Activated T-cell treated with anti-CD3 and anti-CD28 coated beads, Interleukin-2, amount 50 U/mL, for 4 hours (primary cell): ENCODE results near the gene ARHGAP42. TPM values are rescaled to one million over a fixed set of nuclear protein-coding genes. Genes with fewer than 3 reads are reported as not detected.

ENCODE experiments used
- ATAC-seq, 2 donors: fragments of 200-7000 bp; cut with Tn5 transposase; one replicate each; pipeline ENCODE4 v1.10.0; 2021
- DNase-seq: peaks from one replicate; pipeline ENCODE4 v3.0.0-alpha.2; 2020
- H3K27me3 Mint-ChIP-seq: one replicate; pipeline ENCODE4 v1.8.0; 2021; ENCODE audit warnings: low read depth, mixed read lengths
- H3K36me3 Mint-ChIP-seq: one replicate; pipeline ENCODE4 v1.8.0; 2022; ENCODE audit warnings: mixed read lengths; ENCODE audit not compliant: insufficient read depth
- H3K4me1 Mint-ChIP-seq: one replicate; pipeline ENCODE4 v1.8.0; 2021; ENCODE audit warnings: low read depth, mixed read lengths
- H3K4me3 Mint-ChIP-seq: one replicate; pipeline ENCODE4 v1.8.0; 2021; ENCODE audit warnings: mild to moderate bottlenecking, moderate library complexity, mixed read lengths
- H3K9me3 Mint-ChIP-seq: one replicate; pipeline ENCODE4 v1.8.0; 2021; ENCODE audit warnings: mixed read lengths
- total RNA-seq, 3 donors: library from RNA; stranded (reverse); gene quantifications; one replicate each; pipeline ENCODE4 v1.2.1, GENCODE V29; 2021

Gene ARHGAP42
- total RNA-seq, 3 donors from 2014 or later: 0.11 to 0.35 (median 0.28) TPM

DNA sequence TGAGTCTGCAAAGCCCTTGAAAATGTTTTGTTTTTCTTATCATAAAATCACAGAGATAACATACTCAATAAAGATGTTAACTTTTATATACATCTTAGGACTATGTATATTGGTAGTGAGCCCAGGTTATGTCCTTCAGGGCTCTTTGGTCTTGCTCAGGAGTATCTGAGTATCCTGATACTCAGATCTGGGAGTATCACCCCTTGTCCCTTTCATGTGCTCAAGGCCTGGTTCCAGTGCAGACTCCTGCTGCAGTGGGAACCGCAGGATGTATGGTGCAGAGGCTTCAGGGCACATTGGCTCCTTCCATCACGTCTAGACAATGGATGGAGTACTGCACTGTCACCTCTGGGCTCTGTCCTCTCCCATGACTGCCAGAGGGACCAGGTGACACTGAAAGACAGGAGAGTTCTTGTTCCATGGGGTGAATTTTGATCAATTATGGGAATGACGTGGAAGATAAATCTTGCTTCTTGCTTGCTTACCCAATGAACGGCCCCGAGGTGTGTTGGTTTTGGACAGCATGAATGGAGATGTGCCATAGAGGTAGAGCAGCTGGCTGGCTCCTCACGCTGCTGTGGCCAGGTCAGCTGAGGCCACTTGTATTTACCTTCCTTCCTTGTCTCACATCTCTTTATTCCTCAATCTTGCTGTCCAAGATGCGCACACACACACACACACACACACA lies 215.5 kb downstream of the ARHGAP42 start:
- ATAC-seq (no peak), DNase-seq (no peak)
- H3K4me1 Mint-ChIP-seq: no peaks in the 10 kb centered on the region
- peaks cover 15% of the 10 kb centered on the region for H3K9me3 Mint-ChIP-seq
- H3K4me3 Mint-ChIP-seq: no peak overlapping the region
- no peaks in the 10 kb centered on the region for H3K27me3 Mint-ChIP-seq
- H3K36me3 Mint-ChIP-seq: no peaks in the 10 kb centered on the region

DNA sequence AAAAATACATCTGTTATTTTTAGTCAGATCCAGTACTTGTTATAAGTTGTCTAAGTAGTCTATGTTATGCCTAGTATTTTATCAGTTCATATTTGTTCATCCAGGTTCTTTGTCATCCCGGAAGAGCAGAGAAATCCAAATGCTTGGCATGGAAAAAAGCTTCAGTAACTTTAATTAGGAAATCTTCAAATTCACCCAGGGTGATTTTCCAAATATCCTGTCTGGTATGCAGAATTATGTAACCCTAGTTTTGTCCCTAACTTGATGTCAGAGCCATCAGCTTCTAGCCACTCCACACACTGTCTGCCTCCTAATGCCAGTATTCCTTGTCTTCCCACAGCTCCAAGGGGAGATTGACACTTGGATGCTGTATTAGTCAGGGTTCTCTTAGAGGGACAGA lies 216.2 kb downstream of the ARHGAP42 start:
- Mint-ChIP-seq H3K4me3 (no peak overlapping the region), H3K9me3 (peaks cover 15% of the 10 kb centered on the region), H3K27me3 (no peaks in the 10 kb centered on the region), H3K4me1 (no peaks in the 10 kb centered on the region), H3K36me3 (no peaks in the 10 kb centered on the region)
- ATAC-seq (no peak), DNase-seq (no peak)

DNA sequence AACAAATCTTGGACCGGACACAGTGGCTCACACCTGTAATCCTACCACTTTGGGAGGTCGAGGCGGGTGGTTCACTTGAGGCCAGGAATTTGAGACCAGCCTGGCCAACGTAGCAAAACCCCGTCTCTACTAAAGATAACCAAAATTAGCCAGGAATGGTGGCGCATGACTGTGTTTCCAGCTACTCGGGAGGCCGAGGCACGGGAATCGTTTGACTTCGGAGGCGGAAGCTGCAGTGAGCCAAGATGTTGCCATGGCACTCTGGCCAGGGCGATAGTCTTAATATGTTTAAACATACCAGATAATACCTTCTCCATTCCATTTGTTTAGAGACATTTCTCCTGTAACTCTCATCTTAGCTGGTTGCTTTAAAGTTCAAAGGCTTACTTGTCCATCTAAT lies 218.6 kb downstream of the ARHGAP42 start:
- no peaks in the 10 kb centered on the region for H3K27me3 Mint-ChIP-seq

DNA sequence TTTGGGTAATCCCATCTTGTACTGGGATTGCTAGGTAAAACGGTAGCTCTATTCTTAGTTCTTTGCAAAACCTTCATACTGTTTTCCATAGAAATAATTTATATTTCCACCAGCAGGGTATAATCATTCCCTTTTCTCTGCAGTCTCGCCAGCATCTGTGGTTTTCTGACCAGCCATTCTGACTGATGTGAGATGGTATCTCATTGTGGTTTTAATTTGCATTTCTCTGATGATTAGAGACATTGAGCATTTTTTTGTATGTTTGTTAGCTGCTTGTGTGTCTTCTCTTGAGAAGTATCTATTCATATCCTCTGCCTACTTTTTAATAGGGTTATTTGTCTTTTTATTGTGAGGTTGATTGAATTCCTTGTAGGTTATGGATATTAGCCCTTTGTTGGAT lies 221.7 kb downstream of the ARHGAP42 start:
- Mint-ChIP-seq H3K4me1 (no peaks in the 10 kb centered on the region), H3K9me3 (no peaks in the 10 kb centered on the region), H3K36me3 (no peaks in the 10 kb centered on the region), H3K27me3 (no peaks in the 10 kb centered on the region), H3K4me3 (no peak overlapping the region)
- ATAC-seq: no peak
- no peak for DNase-seq

More for the DNA sequence above, 218.6 kb downstream of the ARHGAP42 start:
- ATAC-seq (no peak), DNase-seq (no peak)
- H3K36me3 Mint-ChIP-seq: no peaks in the 10 kb centered on the region
- H3K9me3 Mint-ChIP-seq: peaks cover 3% of the 10 kb centered on the region
- no peak overlapping the region for H3K4me3 Mint-ChIP-seq
- no peaks in the 10 kb centered on the region for H3K4me1 Mint-ChIP-seq

DNA sequence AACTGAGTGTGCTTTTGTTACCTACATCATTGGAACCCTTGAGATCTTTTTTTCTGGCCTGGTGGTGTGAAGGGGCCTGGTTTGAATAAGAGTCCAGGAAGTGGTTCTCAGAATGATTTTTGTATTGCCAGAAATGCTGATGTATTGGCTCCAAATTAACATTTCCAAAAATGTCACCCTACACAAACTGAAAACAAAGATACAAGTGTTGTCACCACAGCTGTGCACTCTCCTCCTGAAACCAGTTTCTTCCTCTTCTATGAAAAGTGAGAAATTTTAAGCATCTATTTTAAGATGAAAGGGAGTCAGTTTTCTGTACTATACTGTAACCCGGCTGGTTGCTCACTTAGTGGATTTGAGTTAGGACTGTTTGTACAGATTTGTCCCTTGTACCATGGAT lies 223.7 kb downstream of the ARHGAP42 start:
- Mint-ChIP-seq H3K27me3 (no peaks in the 10 kb centered on the region), H3K4me1 (no peaks in the 10 kb centered on the region), H3K4me3 (no peak overlapping the region), H3K9me3 (no peaks in the 10 kb centered on the region), H3K36me3 (no peaks in the 10 kb centered on the region)
- ATAC-seq: no peak
- DNase-seq: no peak

DNA sequence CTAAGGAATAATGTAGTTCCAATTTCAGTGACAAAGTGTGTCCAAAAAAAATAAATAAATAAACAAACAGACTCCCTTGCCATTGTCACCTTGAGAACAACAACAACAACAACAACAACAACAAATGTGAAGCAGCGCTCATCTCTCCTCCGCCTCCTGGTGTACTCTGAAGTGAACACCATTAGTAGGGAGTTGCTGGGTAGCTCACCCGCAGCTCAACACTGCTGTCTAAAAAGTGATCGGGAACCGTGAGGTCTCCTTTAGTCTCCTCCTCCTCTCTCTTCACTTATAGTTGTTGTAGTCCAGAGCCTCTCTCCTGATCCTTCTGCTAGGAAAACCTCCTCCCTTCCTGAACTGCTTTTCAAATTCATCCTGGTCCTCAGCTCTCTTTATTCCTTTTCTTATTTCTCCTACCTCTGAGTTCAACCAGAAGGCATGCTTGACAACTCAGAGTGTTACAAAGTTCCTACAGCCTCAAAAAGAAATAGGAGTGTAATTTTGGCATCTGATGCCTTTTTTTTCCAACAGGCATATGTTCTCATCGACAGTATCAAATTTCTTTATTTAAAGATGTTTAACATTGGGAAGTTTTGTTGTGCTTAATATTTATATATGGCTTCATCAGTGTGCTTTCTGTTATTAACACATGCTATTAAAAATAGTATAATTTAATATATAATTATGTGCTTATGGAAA lies 227.5 kb downstream of the ARHGAP42 start:
- ATAC-seq: no peak
- Mint-ChIP-seq H3K4me1 (no peaks in the 10 kb centered on the region), H3K4me3 (no peak overlapping the region), H3K27me3 (no peaks in the 10 kb centered on the region), H3K36me3 (no peaks in the 10 kb centered on the region), H3K9me3 (no peaks in the 10 kb centered on the region)
- DNase-seq: no peak

DNA sequence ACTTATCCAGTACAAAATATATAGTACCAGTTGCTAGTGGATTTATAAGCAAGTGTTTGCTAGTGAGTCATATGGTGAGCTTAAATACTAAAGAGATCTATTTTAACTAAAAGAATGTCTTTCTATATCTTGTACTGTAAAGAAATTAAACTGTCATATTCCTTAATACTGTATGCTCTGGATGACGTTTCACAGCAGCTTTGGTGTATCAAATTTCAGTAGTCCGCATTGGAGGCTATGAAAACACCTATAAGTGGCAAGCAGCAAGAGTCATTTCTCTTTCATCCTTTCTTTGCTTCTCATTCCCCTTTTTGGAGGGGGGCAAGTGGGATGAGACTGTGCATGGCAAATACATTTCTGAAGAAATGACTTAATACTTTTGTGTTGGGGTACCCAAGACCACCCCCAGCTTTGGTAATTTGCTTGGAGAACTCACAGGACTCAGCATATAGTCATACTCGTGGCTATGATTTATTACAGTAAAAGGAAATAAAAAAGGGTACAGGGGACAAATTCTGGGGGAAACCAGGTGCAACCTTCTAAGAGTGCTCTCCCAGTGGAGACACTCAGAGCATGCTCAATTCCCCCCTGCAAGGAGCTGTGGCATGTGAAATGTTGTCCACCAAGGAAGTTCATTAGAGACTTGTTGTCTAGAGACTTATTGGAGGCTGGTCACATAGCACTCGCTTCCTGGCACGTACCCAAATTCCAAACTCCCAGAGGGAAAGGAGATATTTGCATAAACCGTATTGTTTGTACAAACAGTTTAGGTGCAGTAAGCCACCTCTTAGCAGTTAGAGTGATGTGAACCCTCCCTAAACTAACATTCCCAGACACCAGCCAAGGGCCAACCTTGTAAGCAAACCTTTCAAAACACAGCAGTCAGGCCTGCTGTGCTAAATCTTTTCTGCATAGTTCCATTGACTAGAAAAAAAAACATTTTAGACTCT lies 231.7 kb downstream of the ARHGAP42 start:
- Mint-ChIP-seq H3K27me3 (no peaks in the 10 kb centered on the region), H3K4me3 (no peak overlapping the region)

DNA sequence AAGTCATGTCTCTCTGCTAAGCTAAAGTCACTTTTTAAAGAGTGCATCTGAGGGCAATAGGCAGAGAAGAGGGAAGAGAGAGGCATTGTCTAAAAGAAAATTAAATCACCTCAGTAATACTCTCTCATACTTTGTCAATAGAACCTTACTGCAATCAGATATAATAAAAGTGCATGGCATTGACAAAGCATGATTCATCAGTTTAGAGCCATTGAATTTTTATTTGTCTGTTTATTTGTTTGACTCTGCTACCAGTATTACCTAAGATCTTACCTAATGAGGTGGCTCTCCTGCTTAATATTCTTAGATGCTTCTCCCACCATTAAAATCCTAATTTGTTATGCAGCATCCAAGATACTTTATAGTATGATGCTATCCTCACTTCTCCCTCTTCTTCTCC lies 233.5 kb downstream of the ARHGAP42 start:
- ATAC-seq: no peak
- H3K36me3 Mint-ChIP-seq: no peaks in the 10 kb centered on the region
- no peaks in the 10 kb centered on the region for H3K9me3 Mint-ChIP-seq
- no peak for DNase-seq
- no peak overlapping the region for H3K4me3 Mint-ChIP-seq
- H3K27me3 Mint-ChIP-seq: no peaks in the 10 kb centered on the region
- no peaks in the 10 kb centered on the region for H3K4me1 Mint-ChIP-seq

More for the DNA sequence above, 231.7 kb downstream of the ARHGAP42 start:
- DNase-seq: no peak
- H3K4me1 Mint-ChIP-seq: no peaks in the 10 kb centered on the region
- no peaks in the 10 kb centered on the region for H3K36me3 Mint-ChIP-seq
- ATAC-seq: no peak
- no peaks in the 10 kb centered on the region for H3K9me3 Mint-ChIP-seq

DNA sequence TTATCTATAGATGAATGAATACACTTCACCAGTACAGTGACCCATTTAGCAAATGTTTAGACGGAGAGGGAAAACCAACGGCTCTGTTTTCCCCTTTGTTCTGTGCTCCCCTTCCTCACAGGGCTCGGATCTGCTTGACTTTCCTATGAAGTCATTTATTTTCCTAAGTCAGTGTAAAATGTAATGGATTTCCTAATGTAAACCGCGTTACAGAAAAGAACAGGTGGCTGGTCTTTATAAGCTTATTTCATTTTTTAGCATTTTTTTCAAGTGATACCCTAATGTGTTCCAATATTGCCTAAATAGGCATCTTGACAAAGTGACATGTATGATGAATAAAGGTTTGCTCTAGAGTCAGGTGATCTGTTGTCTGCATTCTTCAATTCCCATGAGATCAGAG lies 235.0 kb downstream of the ARHGAP42 start:
- no peaks in the 10 kb centered on the region for H3K9me3 Mint-ChIP-seq
- H3K27me3 Mint-ChIP-seq: no peaks in the 10 kb centered on the region
- H3K4me1 Mint-ChIP-seq: no peaks in the 10 kb centered on the region
- no peaks in the 10 kb centered on the region for H3K36me3 Mint-ChIP-seq
- no peak overlapping the region for H3K4me3 Mint-ChIP-seq
- DNase-seq (no peak), ATAC-seq (no peak)

DNA sequence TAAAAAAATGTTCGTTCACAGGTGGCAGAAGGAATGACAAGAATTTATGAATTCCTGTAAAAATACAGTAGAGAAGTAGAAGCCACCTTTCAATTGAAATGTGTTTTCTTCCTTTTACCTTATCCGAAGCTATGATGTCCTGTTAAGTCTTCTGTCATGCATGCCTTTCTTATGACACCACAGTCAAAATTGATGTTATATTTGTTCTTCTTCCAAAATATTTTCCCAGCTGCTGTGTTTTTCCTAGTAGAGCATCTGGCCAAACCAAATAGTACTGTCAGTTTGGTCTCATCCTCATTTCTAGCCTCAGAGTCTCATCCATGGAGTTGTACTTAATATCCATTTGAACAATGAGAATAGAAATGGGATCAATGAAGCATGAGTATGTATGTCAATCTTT lies 236.5 kb downstream of the ARHGAP42 start:
- Mint-ChIP-seq H3K4me3 (no peak overlapping the region), H3K27me3 (no peaks in the 10 kb centered on the region), H3K4me1 (no peaks in the 10 kb centered on the region), H3K36me3 (no peaks in the 10 kb centered on the region), H3K9me3 (no peaks in the 10 kb centered on the region)
- ATAC-seq (no peak), DNase-seq (no peak)

DNA sequence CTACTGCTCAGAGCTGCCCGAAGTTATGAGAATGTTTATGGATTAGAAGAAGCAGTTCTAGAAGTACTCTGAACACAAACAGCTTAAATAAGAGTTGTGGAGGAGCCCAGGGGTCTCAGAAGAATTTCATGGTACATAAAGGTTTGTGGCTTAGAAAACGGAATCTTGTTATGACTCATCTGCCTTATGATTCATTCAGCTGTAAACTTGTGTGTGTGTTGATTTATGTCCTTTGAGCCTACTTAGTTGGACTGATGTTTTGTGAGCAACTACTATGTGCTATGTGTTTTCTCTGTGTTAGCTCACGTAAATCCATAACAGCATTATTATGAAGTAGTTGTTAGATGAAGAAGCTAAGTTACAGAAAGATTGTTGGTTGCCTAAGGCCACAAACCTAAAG lies 238.8 kb downstream of the ARHGAP42 start:
- DNase-seq (no peak), ATAC-seq (no peak)
- Mint-ChIP-seq H3K4me1 (no peaks in the 10 kb centered on the region), H3K4me3 (no peak overlapping the region), H3K36me3 (no peaks in the 10 kb centered on the region), H3K27me3 (no peaks in the 10 kb centered on the region), H3K9me3 (no peaks in the 10 kb centered on the region)

DNA sequence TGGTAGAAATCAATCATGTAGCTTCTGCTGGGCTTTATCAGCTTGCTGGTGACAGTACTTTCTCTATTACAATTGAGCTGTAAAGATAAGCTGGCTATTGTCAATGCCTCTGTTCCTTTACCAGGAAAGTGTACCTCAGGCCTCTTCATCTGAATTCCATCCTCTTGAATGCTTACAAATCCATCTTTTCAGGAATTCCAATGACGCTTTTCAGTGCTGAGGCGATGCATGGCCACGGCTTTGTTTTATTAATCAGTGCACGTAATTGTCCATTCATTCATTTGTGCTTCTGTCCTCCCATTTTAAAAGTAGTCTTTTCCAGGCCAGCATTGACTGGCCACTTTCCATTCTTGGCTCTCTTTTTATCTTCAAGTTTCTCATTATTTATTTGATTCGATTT lies 240.5 kb downstream of the ARHGAP42 start:
- no peak overlapping the region for H3K4me3 Mint-ChIP-seq
- no peak for ATAC-seq
- no peaks in the 10 kb centered on the region for H3K27me3 Mint-ChIP-seq
- H3K9me3 Mint-ChIP-seq: no peaks in the 10 kb centered on the region
- H3K36me3 Mint-ChIP-seq: no peaks in the 10 kb centered on the region
- no peaks in the 10 kb centered on the region for H3K4me1 Mint-ChIP-seq
- no peak for DNase-seq

DNA sequence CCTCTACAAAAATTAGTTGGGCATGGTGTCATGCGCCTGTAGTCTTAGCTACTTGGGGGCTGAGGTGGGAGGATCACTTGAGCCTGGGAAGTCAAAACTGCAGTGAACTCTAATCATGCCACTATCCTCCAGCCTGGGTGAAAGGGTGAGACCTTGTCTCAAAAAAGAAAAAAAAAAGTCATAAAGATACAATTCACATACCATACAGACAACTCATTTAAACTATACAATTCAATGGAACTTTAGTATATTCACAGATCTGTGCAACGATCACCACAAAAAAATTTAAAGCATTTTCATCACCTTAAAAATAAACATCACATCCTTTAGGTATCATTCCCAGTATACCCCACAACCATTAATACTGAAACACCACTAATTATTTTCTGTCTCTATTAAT lies 241.3 kb downstream of the ARHGAP42 start:
- Mint-ChIP-seq H3K4me1 (no peaks in the 10 kb centered on the region), H3K4me3 (no peak overlapping the region), H3K36me3 (no peaks in the 10 kb centered on the region), H3K9me3 (no peaks in the 10 kb centered on the region), H3K27me3 (no peaks in the 10 kb centered on the region)
- DNase-seq (no peak), ATAC-seq (no peak)

DNA sequence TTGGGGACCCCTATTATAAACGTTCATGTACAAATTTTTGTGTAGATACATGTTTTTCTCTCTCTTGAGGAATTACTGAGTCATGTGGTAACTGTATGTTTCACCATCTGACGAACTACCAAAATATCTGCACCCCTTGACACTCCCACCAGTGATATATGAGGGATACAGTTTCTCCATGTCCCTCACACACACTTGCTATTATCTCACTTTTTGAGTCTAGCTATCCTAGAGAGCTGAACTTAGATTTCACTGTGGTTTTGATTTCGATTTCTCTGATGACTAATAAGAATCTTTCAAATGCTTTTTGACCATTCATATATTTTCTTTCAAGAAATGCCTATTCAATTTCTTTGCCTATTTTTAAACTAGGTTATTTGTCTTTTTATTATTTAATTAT lies 242.3 kb downstream of the ARHGAP42 start:
- Mint-ChIP-seq H3K4me1 (no peaks in the 10 kb centered on the region), H3K9me3 (no peaks in the 10 kb centered on the region), H3K27me3 (no peaks in the 10 kb centered on the region), H3K36me3 (no peaks in the 10 kb centered on the region), H3K4me3 (no peak overlapping the region)
- DNase-seq (no peak), ATAC-seq (no peak)
